GM19023 (cell line): ENCODE data around the gene C3orf18.
A peak's percentile ranks its signal among the peaks of the same experiment; 100 is the strongest.

Source experiments
- ATAC-seq: cut with Tn5 transposase; IDR thresholded peaks from one replicate; pipeline ENCODE4 v1.9.1; 2021; ENCODE audit warnings: mild to moderate bottlenecking, moderate library complexity; ENCODE audit not compliant: unreplicated experiment

Gene C3orf18

DNA sequence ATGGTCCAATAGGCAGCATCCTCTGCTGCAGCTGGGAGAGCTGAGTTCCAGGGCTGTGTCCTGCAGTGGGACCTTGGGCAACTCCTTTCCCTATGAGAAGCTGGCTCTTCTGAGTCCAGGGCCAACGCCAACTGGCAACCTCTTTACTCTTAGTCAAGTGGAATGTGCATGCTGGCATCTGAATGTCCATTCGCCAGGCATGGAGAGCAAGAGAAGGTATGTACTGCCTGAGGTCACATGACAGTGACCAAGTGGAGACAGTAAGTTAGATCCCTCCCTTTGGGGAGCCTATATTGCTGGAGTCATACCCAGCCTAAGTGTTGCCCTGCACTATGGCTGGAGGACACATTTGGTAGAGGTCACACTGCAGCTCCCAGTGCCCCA, 13.9 kb upstream of the C3orf18 start:
- no peak for ATAC-seq

DNA sequence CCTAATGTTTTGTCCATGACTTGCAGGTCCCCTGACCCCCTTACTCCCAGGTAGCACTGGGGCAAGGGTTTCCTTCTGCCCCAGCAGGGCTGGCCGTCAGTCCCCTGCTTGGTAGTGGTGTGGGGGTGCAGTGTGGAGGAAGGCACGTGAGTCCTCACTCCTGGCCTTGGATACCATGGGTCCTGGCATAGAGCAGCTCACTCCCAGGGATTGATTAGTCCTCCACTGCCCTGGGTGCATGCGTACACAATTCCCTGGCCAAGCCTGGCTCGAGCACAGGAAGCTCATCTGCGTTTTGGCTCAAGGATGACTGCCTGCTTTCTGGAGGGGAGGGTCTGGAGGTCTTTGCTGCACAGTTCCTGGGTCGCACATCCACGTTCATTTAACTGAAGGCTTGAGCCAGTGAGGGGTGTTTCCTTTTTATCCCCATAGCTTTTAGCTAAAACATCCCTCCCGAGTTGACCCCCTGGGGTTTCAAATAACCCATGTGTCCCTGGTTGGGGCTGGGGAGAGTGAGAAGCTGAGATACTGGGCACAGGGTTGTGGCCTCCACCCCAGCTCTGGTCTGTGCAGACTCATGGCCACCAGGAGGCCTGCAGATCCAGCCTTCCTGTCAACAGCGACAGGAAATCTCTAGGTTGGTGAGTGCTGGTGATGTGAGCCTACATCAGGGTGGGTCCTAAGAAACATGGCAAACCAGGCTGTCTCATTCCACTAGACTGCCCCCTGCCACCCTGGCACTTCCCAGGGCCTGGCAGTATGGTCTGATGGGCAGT, 13.3 kb upstream of the C3orf18 start:
- ATAC-seq = no peak

DNA sequence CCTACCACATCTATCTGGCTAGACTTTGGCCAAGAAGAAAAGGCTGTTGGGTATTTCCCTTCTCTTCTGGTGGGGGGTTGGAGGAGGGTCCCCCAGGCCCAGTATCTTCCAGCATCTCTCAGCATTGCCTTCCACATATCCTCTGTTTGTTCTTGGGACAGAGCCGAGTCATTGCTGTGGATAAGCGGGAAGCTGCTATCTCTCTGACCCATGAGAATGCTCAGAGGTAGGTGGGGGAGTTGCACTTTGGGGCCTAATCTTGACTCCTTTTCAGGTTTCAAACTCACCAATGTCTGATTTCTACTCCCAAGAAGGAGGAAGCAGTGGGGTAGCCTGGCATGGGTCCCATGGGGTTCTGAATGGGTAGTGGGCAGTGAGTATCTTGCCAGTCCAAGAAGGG, 9.8 kb upstream of the C3orf18 start:
- ATAC-seq = no peak

DNA sequence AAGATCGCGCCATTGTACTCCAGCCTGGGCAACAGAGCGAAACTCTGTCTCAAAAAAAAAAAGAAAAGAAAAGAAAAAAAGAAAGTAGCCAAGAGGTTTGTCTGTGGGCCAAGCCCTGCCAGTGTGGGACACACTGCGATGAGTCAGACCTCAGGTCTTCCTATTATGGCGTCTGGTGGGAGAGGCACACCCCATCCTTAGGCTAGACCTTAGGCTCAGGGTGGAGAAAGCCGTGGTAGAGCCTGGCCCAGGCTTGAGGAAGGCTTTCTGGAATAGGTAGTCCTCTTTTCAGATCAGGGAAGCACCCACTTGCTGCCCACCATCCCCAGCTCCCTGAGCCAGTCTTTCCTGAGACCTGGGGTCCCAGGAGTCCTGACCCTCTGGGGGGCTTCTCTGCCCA, 7.8 kb upstream of the C3orf18 start:
- ATAC-seq = no peak

GRCh38 chr3:50574444-50574831, 6.9 kb upstream of the C3orf18 start:
- no peak for ATAC-seq

DNA sequence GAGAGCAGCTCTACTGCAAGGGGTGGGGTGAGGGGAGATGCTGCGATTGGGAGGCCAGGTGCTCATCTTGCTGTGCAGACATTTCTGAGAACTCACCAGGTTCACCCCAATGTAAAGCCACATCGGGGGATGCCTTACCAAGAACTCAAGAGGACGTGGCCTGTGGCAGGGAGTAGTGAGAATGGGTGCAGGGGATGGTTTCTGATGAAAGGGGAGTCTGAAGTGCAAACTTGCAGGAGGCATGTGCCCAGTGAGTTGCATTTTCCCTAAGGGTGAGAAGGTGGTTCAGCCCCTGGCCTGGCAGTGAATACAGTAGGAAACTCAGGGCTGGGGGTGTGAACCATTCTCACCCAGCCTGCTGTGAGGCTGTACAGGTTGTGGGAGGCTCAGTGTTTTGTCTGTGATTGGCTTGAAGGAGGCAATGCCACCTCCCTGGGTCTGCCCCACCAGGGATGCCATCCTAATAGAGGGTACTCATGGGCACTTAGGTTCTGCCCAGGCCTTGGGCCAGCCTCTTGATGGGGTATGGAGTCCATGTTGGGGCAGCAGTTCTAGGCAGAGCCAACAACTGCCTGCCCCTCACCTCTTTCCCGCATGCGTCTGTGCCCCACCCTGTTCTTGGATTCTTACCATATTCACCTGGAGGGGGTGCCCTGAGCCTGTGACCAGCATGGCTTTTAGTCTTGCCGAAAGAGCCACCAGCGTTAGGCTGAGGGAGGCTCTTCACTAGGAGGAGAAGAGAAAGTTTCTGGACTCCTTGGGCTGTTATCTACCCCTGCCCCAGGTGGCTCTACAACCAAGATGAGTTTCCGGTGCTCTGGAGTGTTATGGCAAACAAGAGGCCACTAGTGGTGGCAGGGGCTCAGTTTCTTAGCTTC, 6.3 kb upstream of the C3orf18 start:
- ATAC-seq = no peak

DNA sequence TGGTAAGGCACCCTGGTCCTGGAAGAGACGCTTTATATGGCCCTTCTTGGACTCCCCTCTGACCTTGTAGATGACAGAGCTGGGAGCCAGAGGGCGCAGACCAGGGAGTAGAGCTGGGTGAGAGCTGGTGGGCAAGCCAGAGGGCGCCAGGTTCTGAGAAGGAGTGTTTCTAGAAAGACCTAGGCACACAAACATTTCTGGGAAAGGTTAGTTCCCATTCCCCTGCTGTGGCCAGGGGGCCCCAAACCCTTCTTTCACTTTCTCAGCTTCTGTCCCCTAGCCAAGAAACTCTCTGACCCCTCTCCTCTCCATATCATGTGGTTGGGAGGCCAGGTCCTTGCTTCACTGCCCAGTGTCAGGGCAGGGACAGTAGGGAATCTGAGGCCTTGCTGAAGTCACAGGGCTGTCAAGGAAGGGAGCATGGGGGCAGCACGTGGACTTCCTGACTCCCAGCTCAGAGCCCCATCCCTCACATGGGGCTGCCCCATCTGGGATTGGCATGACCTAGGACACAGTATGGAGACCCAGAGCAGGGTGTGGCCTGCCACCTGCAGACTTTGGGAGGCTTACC, 5.3 kb upstream of the C3orf18 start:
- no peak for ATAC-seq

- ATAC-seq = no peak
Observed at GRCh38 chr3:50572158-50572557, 4.6 kb upstream of the C3orf18 start.

DNA sequence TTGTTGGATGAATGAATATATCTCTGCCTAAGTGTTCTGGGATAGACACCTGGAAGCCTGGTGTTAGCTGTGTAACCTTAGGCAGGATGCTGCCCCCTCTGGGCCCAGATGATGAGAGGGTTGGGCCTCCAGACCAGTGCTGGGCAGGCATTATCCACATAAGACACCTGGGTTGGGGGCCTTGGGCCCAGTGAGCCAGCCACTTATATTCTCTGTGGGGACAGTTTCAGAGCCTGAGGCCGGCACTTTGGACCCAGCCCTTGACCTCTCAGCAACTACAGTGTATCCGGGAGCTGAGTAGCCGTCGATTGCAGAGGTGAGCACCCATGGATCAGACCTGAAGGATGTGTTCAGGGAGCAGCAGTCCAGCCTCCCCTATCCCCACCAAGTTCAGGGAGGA, 3.9 kb upstream of the C3orf18 start:
- no peak for ATAC-seq

- ATAC-seq = no peak
Observed at GRCh38 chr3:50570508-50571279, 3.1 kb upstream of the C3orf18 start.

DNA sequence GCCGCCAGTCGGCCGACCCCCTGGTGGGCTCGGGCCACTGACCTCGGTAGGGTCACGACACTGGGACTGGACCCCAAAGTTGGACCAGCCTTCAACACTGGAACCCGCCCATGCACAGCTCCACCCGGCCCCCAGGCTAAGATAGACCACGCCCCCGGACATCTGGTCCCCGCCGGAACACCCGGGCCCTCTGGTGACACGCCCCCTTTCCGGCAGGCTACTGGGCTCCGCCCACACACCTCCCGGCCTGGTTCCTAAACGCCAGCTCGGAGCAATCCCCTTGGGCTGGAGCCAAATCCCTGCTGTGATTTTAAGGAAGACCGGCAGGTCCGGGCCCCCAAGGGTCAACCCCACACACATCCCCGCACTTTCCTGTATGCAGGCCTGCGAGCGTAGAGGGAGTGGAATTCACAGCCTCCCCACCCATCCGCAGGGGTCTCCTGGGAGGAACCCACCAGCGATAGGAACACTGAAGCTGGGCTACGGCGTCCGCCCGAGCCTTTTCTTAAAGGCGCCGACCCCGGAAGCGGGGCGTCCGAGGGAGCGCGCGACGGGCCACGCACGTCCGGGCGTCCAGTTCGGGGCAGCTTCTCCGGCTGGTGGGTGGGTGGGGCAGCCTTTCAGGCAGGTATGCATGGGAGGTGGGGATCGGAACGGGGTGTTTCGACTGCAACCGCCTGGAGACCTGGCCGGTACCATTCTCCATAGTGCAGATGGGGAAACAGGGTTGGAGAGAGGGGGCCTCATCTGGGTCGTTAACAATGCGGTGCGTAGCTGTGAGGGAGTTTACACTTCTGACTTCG, 1.6 kb upstream of the C3orf18 start, which contains the start of gene HEMK1:
TSS of gene HEMK1 (plus strand) at position 576 of the 803 bp plus-strand sequence. CDS start 1,583 bp downstream, outside the sequence.
- peak; percentile 60 for ATAC-seq

- no peak for ATAC-seq
Observed at GRCh38 chr3:50567011-50567385, 549 bp downstream of the C3orf18 start.

DNA sequence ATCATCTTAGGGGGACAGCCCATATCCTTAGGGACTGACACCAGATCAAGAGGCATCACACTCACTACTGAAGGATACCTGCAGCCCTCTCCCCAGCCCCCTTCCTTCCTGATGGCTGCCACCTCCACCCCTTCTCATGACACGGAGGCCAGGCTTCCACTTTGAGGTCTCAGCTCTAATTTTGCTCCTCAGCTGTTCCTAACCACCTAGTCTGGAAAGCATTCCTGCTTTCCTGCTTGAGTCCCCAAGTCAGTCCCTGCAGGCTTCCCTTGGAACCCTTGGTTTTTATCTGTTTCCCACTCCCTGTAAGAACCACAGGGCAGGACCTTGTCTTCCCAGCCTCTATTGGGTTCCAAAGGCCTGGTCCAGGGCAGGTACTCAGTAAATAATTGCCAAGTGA, 3.2 kb downstream of the C3orf18 start:
- no peak for ATAC-seq

GRCh38 chr3:50563867-50564266, 3.7 kb downstream of the C3orf18 start:
- ATAC-seq = no peak

DNA sequence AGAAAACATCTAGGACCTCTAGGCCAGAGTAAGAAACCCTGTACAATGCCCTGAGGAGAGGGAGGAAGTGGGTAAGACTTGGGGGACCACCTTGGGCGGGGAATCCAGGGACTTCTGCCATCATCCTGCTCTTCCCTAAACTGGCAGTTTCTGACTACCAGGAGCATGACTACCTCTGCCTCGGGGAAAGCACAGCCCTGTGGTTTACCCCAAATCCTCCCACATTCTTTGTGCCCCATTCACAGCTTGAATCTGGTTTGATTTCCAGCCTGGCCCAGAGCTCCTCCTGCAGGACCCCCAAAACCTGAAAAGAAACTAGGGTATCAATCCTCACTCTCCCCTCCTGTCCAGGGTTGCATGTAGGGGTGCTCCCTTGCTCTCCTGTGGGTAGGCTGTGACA, 4.7 kb downstream of the C3orf18 start:
- ATAC-seq = no peak

- no peak for ATAC-seq
Observed at GRCh38 chr3:50559702-50560101, 7.8 kb downstream of the C3orf18 start.

DNA sequence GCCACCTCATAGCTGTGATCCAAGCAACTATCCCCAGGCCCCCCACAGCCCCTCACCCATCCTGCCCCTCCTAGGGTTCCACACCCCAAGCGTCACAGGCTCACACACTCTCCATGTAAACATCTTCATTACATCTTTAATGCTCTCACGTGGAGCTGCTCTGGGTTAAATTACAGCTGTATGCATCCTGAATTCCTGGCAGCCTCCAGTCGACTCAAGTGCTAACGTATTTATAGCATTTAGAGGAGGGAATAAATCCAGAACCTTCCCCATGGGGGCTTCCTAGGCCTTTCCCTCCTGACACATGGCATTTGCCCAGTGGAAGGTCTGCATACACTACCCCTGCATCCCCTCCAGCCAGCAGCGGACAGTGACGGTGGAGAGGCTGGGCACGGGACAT, 9.6 kb downstream of the C3orf18 start:
- no peak for ATAC-seq

DNA sequence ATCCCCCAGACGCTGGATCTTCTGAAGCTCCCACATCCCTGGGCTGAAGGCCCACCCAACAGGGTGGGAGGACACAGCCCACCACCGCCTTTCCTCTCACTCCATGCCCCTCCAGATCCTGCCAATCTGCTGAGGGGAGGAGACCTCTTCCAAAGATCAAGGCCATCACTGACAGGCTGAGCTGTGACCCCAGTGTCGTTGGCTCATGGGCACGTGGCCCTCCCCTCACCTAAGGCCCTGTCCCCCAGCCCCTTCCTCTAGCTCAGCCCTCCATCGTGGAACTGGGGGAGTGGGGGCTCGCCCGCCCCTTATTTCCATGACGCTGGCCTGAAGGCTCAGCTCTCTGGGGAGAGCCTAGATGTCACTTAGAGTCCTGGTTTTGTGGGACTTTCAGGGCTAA, 10.4 kb downstream of the C3orf18 start:
- ATAC-seq = no peak

DNA sequence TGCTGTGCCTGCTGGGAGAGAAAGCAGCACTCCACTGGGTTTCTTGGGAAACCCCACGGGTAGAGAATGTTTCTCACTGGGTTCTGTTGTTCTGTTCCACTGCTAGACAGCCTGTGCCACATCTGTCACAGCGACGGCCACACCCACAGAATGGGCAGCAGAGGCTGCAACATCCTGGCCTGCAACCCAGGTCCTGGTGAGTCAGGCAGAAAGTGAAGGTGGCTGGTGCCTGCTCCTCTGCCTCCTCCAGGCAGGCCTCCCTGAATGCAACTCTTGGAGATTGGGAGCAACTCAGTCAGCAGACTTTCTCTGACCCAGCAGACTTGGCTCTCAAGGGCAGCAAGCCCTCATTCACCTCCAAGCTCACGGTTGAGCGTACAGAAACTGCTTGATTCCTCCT, 13.0 kb downstream of the C3orf18 start:
- no peak for ATAC-seq

GRCh38 chr3:50552598-50552997, 14.9 kb downstream of the C3orf18 start:
- no peak for ATAC-seq
